ENCODE measurements around the gene SLC25A21.

DNA sequence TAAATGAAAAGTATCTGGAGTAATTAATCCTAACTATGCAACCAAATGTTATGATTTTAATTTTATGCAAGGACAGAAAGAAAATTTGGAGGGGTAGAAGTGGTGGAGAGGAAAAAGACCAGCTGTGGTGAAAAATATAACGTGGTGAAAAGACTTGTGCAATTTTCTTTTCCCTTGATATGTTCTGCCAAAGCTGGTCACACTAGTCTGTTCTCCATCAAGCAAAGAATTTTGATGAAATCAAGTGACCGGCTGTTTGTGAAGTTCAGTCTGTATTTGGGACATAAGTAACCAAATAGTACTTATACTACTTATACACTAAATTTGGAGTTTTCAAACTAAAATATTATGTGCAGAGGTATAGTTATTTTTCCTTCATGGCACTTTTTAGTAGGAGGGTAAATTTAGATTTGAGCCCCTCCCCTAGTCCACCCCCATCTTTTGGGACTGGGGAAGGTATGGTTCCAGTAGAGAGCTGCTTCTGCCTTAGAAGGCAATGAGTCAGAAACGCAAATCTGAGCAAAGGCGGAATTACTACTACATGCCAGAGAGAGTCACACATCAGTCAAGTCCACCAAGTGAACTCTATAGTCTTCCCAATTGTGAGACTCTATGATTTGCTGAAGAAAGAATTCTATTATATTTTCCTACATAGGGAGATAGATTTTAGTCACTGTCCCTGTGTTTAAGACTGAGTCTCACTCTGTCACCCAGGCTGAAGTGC is 229.7 kb downstream of the SLC25A21 start:
- TF ChIP-seq CTCF (IDR thresholded peaks at IDR 0.05; ENCODE audit: low read length) = no peak
- TF ChIP-seq EZH2phosphoT487 (IDR thresholded peaks at IDR 0.05; ENCODE audit: low read length) = no peak

All from MM.1S (cell line).